RKO (cell line): Measurements from ENCODE around the gene PLD6.

Experiments
- DNase-seq: peaks from one replicate; pipeline ENCODE4 v3.0.0-alpha.2; 2016; ENCODE audit warnings: low spot score

PLD6 gene

GRCh38 chr17:17226451-17227265, 20.5 kb upstream of the PLD6 start:
- DNase-seq: no peak

DNA sequence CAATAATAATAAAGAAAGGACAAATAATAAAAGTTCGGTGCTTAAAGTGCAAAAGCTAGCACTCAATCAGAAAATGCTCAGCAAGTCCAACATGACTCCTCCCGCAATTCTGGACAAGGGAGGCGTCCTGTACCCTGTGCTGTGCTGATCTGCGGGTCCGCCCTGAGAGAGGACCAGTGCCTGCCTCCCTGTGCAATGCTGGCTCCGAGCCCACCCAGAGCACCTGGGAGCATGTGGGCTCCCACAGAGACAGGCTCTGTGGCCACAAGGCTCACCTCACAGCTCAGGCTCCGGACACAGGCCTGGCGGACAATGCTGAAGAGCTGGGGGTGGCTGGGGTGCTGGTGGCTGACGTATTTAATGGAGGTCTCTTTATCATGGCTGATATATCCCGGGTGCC, 19.8 kb upstream of the PLD6 start:
- no peak for DNase-seq

DNA sequence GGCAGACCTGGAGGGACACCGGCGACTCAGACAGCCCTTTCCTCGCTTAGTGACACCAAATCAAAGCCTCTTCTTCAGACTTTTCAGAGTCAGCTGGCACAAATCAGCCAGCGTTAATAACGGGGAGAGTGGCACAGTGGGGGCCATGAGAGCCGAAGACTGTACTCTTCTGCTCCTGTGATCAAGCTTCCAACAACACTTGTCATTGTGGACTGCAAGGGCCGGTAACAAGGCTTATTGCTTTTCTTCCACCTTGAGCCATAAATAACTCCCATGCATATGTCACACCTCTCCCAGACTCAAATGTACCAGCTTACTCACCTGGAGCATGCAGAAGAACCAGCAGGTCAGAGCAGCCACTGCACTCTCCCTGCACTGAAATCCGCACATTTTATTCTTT, 18.0 kb upstream of the PLD6 start:
- DNase-seq: no peak

GRCh38 chr17:17223736-17224135, 17.6 kb upstream of the PLD6 start:
- no peak for DNase-seq

- DNase-seq: no peak
These were observed 15.2 kb upstream of the PLD6 start for GRCh38 chr17:17221329-17221728.

DNA sequence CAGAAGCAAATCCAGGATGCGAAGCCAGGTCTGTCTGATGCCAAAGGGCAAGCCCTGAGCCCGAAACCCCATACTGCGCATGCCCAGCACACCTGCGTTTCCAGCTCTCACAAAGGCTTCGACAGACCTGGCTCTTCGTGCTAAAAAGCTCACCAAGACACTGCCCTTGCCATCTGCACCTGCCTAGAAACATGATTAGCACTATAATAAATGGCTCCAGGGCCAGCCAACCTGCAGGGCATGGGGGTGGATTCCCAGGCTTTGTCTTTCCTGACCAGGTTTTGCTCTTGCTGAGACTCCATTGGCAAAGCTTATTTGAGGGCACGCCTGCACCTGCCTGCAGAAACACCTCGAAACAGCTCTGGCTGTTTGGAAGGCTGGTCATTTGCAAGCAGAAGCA, 14.4 kb upstream of the PLD6 start:
- DNase-seq: no peak

DNA sequence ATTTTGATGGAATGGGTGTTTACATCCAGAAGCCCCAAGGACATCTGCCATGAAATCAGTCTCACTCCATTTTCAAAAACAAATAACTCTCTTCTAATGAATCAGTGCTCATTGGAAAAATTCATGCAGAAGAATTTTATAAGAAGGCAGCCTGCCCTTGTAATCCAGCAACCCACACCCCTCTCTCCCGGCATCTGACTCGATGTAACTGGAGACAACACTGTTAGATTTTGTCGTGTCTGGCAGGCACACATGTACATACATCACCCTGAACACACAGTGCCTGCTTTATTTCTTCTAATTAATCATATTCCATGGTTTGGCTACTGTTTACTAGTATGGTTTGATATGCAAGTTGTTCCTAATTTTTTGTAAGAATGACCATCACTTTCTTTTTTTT, 11.9 kb upstream of the PLD6 start:
- DNase-seq: no peak

DNA sequence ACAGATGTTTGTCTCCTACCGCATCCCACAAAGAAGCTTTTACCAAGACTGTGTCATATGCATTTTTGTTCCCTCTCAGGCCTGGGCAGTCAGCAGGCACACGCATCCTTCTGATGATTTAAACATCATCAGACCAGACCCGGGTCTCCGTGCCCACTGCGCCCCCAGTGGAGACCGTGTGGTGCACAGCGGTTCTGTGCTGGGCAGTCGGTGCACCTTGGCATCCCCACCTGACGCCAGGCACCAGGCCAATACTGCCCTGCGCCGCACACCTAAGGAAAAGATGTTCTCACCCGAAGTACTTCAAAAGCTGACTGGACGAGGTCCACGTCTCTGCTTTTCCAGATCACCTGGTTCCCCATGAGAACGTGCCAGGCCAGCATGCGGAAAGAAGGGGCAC, 10.6 kb upstream of the PLD6 start:
- DNase-seq: no peak

DNA sequence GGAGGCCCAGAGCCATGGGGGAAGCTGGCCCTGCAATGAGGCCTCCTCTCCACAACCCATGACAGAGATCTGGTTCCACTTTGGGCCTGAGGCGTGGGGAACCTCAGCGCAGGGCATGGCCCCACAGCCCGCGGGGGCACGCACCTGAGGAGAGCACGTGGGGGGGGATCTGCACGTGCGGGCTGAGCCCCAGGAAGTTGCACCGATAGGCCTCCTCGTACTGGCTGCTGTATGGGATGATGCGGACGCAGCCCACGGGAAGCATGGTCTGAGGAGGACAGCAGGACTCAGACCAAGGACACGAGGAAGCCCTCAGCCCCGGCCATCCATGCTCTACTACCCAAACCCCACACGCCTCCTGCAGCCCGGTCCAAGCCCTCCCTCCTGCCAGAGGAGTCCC, 10.1 kb upstream of the PLD6 start:
- DNase-seq: no peak

DNA sequence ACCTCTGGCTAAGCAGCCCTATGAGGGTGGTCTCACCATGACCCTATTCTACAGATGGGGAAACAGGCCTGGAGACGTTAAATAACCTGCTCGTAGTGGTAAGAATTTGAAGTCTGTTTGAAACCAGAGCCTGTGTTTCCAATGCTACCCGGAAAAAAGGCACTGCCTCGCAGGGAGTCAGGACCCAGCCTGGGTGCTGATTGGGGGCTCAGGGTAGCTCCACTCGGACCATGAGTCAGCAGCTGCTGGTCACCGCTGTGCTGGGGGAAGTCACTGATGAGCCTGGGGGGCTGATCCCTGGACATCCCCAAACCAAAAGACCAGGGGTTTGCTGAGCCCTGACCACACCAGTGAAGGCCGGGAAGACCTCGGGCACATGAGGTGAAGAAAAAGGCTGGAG, 9.4 kb upstream of the PLD6 start:
- no peak for DNase-seq

- DNase-seq: no peak
These were observed 8.7 kb upstream of the PLD6 start for GRCh38 chr17:17214646-17215436.

GRCh38 chr17:17213775-17214174, 7.6 kb upstream of the PLD6 start:
- no peak for DNase-seq

GRCh38 chr17:17207998-17208397, 1.9 kb upstream of the PLD6 start:
- no peak for DNase-seq

DNA sequence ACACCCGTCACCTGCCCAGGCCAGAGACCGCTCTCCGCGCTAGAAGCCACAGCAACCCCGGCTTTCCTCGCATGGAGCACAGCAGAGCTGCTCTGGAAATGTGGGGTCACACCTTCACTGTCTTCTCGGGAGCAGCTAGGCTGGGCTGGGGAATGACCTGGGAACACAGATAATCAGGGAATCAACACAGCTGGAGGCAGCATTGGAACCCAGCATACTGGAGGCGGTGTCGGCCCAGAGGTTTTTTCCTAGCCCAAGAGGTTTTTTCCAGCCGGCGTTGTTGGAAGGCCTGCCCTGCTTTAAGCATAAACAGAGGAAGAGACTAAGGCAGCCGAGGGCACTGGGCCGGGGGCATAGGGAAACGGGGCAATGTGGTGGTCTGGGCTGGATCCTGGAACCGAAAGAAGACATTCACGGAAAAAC, 791 bp upstream of the PLD6 start:
- DNase-seq: peak; percentile 18

DNA sequence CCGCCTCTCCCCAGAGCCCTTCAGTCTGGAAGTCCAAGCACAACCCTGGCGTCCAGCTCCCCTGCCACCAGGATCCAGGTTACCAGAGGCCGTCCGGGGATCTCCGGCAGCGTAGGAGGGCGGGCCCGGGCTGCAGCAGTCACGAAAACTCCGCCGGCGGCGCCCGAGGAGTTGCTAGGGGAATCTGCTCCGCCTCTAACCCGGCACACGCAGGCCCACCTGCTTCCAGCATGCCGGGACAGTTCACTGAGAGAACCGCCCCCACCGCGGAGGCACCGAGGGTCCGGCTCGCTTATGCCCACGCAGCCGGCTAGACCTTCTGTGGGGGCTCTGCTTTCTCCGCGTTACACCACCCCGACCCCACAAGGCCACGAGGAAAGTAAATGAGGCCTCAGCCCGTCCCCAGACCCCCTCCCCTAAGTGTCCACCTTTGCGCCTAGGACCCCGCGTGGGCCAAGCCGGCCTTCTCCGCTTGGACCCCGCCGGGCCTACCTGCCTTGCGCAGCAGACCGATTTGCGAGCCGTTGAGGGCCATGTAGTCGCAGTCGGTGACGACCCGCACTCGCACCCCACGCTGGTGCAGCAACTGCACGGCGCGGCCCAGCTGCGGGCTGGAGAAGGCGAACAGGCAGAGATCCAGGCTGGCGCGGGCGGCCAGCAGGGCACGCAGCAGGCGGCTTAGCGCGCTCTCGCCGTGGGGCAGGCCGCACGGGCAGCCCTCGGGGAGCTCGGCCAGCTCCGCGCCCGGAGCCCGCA, 587 bp downstream of the PLD6 start:
- peak; percentile 68 for DNase-seq

- DNase-seq: peak; percentile 19
These were observed 1.4 kb downstream of the PLD6 start for GRCh38 chr17:17204635-17205231.

DNA sequence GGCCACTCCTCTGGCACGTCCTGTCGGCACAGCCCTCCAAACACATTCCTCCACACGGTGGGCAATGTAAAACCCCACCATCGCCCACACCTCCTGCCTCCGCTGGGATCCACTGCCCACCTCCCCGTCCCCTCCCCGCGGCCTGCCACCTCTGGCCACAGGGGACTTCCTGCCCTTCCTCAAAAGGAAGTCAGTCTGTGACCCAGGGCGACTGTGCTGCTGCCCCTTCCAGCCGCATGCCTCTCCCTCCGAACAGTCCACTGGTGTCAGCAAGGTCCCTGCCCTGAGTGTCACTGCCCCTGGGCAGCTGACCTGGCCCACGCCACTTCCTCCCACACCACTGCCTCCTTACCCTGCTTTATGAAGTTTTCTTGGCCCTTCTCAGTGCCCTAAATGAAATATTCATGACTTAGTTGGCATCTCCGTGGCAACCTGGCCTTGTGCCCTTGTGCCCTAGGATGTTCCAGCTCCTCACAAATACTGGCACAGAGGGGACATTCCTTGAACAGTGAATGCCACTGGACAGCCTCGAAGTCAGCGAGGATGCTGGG, 2.0 kb downstream of the PLD6 start:
- peak; percentile 31 for DNase-seq

DNA sequence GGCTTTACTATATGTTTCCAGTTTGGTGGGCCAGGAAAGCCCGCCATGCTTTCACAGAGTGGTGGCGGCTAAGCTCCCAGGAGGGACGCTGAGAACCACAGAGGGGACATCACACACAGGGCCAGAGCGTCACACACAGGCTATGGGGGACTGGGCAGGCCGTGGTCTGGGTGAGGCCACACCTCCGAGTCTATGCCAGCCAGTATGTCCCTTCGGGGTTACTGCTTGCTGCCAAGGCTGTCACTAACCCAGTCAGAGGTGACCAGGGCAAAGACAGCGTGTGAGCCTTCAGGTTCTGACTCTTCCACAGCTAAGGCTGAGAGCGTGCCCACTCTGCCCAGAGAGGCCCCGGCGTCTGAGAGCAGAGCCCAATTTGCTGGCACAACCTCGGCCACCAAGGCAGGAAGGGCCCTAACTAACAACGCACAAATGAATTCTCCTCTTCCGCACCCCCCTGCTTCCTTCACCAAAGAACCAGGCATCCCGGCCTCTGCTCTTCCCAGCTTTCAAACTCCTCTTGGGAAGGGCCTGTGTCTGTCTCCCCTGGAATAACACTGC, 2.9 kb downstream of the PLD6 start:
- no peak for DNase-seq

- no peak for DNase-seq
These were observed 4.2 kb downstream of the PLD6 start for GRCh38 chr17:17201907-17202306.

DNA sequence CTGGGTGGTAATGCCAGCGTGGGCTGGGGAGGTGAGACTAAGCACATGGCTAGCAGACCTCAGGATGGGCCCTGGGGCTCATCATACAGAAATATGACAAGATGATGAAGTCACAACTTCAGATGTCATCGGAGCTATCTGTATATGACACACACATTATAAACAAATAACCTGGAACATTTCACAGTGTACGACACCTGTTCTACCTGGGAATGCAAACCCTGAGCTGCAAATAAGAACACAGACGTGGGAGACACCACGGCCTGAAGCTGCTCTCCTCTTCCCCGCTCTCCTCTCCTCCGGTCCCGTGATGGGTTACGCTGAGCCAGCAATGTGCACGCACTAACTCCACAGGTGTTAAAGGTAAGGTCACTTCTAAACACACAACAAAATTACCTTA, 4.9 kb downstream of the PLD6 start:
- DNase-seq: no peak

- DNase-seq: no peak
These were observed 5.3 kb downstream of the PLD6 start for GRCh38 chr17:17200831-17201230.

- no peak for DNase-seq
These were observed 5.8 kb downstream of the PLD6 start for GRCh38 chr17:17200311-17200710.
